Chondrocyte (in vitro differentiated cells): Measurements from ENCODE around the gene SLC6A7. TPM values are rescaled to one million over a fixed set of nuclear protein-coding genes. Genes with fewer than 3 reads are reported as not detected.
A peak's percentile ranks its signal among the peaks of the same experiment; 100 is the strongest.

Experiments
- DNase-seq: peaks from one replicate; pipeline ENCODE4 v3.0.0; 2021; ENCODE audit warnings: mixed read lengths, low spot score
- H3K27ac Mint-ChIP-seq: one replicate; pipeline ENCODE4 v1.8.0; 2021; ENCODE audit warnings: mild to moderate bottlenecking, moderate library complexity, mixed read lengths; ENCODE audit not compliant: unreplicated experiment
- H3K27me3 Mint-ChIP-seq: 2 replicates; pipeline ENCODE4 v1.8.0; 2021; ENCODE audit warnings: low read depth, mixed read lengths
- H3K36me3 Mint-ChIP-seq: 2 replicates; pipeline ENCODE4 v1.8.0; 2021; ENCODE audit warnings: low read depth, mixed read lengths
- H3K4me1 Mint-ChIP-seq: 2 replicates; pipeline ENCODE4 v1.8.0; 2021; ENCODE audit warnings: low read depth, mild to moderate bottlenecking, mixed read lengths
- H3K4me3 Mint-ChIP-seq: one replicate; pipeline ENCODE4 v1.8.0; 2021; ENCODE audit warnings: mild to moderate bottlenecking, moderate library complexity, mixed read lengths; ENCODE audit not compliant: unreplicated experiment
- H3K9me3 Mint-ChIP-seq: 2 replicates; pipeline ENCODE4 v1.8.0; 2021; ENCODE audit warnings: low read depth, mixed read lengths
- CTCF ChIP-seq: fragments of 200-600 bp; sonication (generic); IDR thresholded peaks from 2 replicates; pipeline ENCODE4 v1.5.0; 2021; ENCODE audit warnings: antibody characterized with exemption, mild to moderate bottlenecking, moderate library complexity
- total RNA-seq: library from RNA; stranded (reverse); gene quantifications from 3 replicates; pipeline ENCODE4 v1.2.1, GENCODE V29; 2021

SLC6A7 gene
- total RNA-seq, 1 donor from 2014 or later, result not detected

- Mint-ChIP-seq H3K27ac (no peak overlapping the region), H3K9me3 (no peaks in the 10 kb centered on the region), H3K4me3 (no peak overlapping the region), H3K27me3 (no peaks in the 10 kb centered on the region), H3K4me1 (no peaks in the 10 kb centered on the region), H3K36me3 (no peaks in the 10 kb centered on the region)
- TF ChIP-seq CTCF, result peak; percentile 27
- peak; percentile 42 for DNase-seq
Measured at GRCh38 chr5:150256410-150257064, 66.7 kb downstream of the SLC6A7 start.

- no peak for TF ChIP-seq CTCF
- peak; percentile 88 for DNase-seq
- H3K9me3 Mint-ChIP-seq, result no peaks in the 10 kb centered on the region
Measured at GRCh38 chr5:150257424-150257823, 67.6 kb downstream of the SLC6A7 start.

GRCh38 chr5:150258130-150258529 lies 68.3 kb downstream of the SLC6A7 start:
- no peaks in the 10 kb centered on the region for H3K36me3 Mint-ChIP-seq
- H3K4me1 Mint-ChIP-seq, result peaks cover under 1% of the 10 kb centered on the region
- H3K27me3 Mint-ChIP-seq, result no peaks in the 10 kb centered on the region
- H3K27ac Mint-ChIP-seq, result no peak overlapping the region
- no peak for DNase-seq
- no peak overlapping the region for H3K4me3 Mint-ChIP-seq
- no peaks in the 10 kb centered on the region for H3K9me3 Mint-ChIP-seq
- TF ChIP-seq CTCF, result no peak

More at GRCh38 chr5:150257424-150257823, 67.6 kb downstream of the SLC6A7 start:
- Mint-ChIP-seq H3K4me3 (no peak overlapping the region), H3K4me1 (no peaks in the 10 kb centered on the region), H3K27me3 (no peaks in the 10 kb centered on the region), H3K27ac (no peak overlapping the region), H3K36me3 (no peaks in the 10 kb centered on the region)

Other genes with a start within 250 kb of the SLC6A7 start
- 0.07 to 0.12 TPM (median 0.08 TPM) in 3 replicates for gene PDE6A, start 245.3 kb upstream of the SLC6A7 start, total RNA-seq
- 46.8 to 63.2 TPM (median 48.1 TPM) in 3 replicates for gene SLC26A2, start 229.3 kb upstream of the SLC6A7 start, total RNA-seq
- 5.3 to 7.4 TPM (median 5.7 TPM) in 3 replicates for gene TIGD6, start 189.4 kb upstream of the SLC6A7 start, total RNA-seq
- 40.7 to 57.9 TPM (median 44.2 TPM) in 3 replicates for gene HMGXB3, start 189.3 kb upstream of the SLC6A7 start, total RNA-seq
- gene CSF1R, start 103.5 kb upstream of the SLC6A7 start, total RNA-seq, result 0.62 to 1.7 TPM (median 0.65 TPM) in 3 replicates
- gene PDGFRB, start 34.2 kb upstream of the SLC6A7 start, total RNA-seq, result 331 to 532 TPM (median 499 TPM) in 3 replicates
- 0.44 to 0.57 TPM in 2 of 3 replicates, not detected in the other for gene CDX1, start 23.3 kb upstream of the SLC6A7 start, total RNA-seq
- gene CAMK2A, start 99.7 kb downstream of the SLC6A7 start, total RNA-seq, result 0.24 TPM in 1 of 3 replicates, not detected in the others
- gene ARSI, start 112.8 kb downstream of the SLC6A7 start, total RNA-seq, result 1.9 to 2.4 TPM (median 2.4 TPM) in 3 replicates
- gene TCOF1, start 167.6 kb downstream of the SLC6A7 start, total RNA-seq, result 19.0 to 24.6 TPM (median 20.8 TPM) in 3 replicates
- not detected in 3 replicates for gene CD74, start 222.8 kb downstream of the SLC6A7 start, total RNA-seq